Stomach (tissue), 9 donors: ENCODE results near the gene TMEM247. TPM values are rescaled to one million over a fixed set of nuclear protein-coding genes. Genes with fewer than 3 reads are reported as not detected.

Source experiments
- DNase-seq, 2 donors: peaks; one replicate each; pipeline versions ENCODE4 v3.0.0 to v3.0.0-alpha.2; 2013 to 2019
- H3K27ac ChIP-seq, 5 donors: fragments of 200-600 bp in 4 of 5; sonication (generic) in 4 of 5; one replicate each; pipeline ENCODE4 v1.5.1; 2013 to 2019; ENCODE audit warnings: mild to moderate bottlenecking in 1 of 5, moderate library complexity in 1 of 5
- H3K27me3 ChIP-seq, 3 donors: fragments of 200-600 bp; sonication (generic); one replicate each; pipeline ENCODE4 v1.5.1; 2017 to 2019; ENCODE audit warnings: mixed run types in 1 of 3
- H3K36me3 ChIP-seq, 4 donors: fragments of 200-600 bp; sonication (generic); 1 replicate in 3 of 4; 2 replicates in 1 of 4; pipeline ENCODE4 v1.5.1; 2016 to 2019
- H3K4me1 ChIP-seq, 4 donors: fragments of 200-600 bp; sonication (generic); one replicate each; pipeline ENCODE4 v1.5.1; 2016 to 2019
- H3K4me3 ChIP-seq, 4 donors: fragments of 200-600 bp; sonication (generic) in 3 of 4; one replicate each; pipeline ENCODE4 v1.5.1; 2016 to 2019; ENCODE audit warnings: mild to moderate bottlenecking in 1 of 4
- H3K9me3 ChIP-seq, 4 donors: fragments of 200-600 bp; sonication (generic); one replicate each; pipeline ENCODE4 v1.5.1; 2016 to 2019
- EP300 ChIP-seq: sonication (generic); formaldehyde crosslinking; IDR thresholded peaks from one replicate; pipeline ENCODE4 v1.6.1; 2017; ENCODE audit warnings: antibody characterized with exemption
- POLR2A ChIP-seq, 4 donors: fragments of 450-650 bp; IDR thresholded peaks; one replicate each; pipeline ENCODE4 v1.6.1; 2016; ENCODE audit warnings: antibody characterized with exemption in 4 of 4, control low read depth in 2 of 4, mild to moderate bottlenecking in 1 of 4, moderate library complexity in 1 of 4
- POLR2AphosphoS5 ChIP-seq, 3 donors: sonication (generic); formaldehyde crosslinking; IDR thresholded peaks; one replicate each; pipeline ENCODE4 v1.6.1; 2016; ENCODE audit warnings: antibody characterized with exemption in 3 of 3
- WGBS, 5 donors: extraction: QIAGEN DNeasy Blood & Tissue Kit in 3 of 5; methylation state at CpG; one replicate each; pipeline versions ENCODE4 v1.1.5 to v1.1.7; 2013 to 2018; 5-methylcytosine and 5-hydroxymethylcytosine counted together
- intact Hi-C: fragments of 100-400 bp; cut with DNase I; formaldehyde crosslinking; loops from one replicate; pipeline ENCODE4 v1.15.1; 2023; ENCODE audit warnings: low total_unique reads
- polyA plus RNA-seq, 3 donors: library from polyadenylated mRNA; stranded (reverse); fragments of 200-250 nt; gene quantifications; one replicate each; pipeline ENCODE4 v1.2.3, GENCODE V29; 2013
- total RNA-seq, 5 donors: library from RNA; depleted of rRNA; stranded (reverse); fragments of >200 nt; gene quantifications; one replicate each; pipeline versions ENCODE4 v1.1.0 to v1.2.3, GENCODE V29; 2014 to 2016
- TF ChIP-seq, protein P1 (sequence below), 7 experiments: fragments of 450-650 bp in 4 of 7; fragments of 200-600 bp in 3 of 7; sonication (generic) in 3 of 7; IDR thresholded peaks; one replicate each; pipeline ENCODE4 v1.5.1; 2016 to 2019; ENCODE audit warnings: antibody characterized with exemption in 7 of 7, control low read depth in 2 of 7, mild to moderate bottlenecking in 1 of 7
- donor health status: healthy with polysubstance abuse.
- donor health status: Bipolar disorder and iron deficiency.
- donor health status: healthy.

The TMEM247 gene
- total and polyA plus RNA-seq, 8 donors: not detected

DNA sequence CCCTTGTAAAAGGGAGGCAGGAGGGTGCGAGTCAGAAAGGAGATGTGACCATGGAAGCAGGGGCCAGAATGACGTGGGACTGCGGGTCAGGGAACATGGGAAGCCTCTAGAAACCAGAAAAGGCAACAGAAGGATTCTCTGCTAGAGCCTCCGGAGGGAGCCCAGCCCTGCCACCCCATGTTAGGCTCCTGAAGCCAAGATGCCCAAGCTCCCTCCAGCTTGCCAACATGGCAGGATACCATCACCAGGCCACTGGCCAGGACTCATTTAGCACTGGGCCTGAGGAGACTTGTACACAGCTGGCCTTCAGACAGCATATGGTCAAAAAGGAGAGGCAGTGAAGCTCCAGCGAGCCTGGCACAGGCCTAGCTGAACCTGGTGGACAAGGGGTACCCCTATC is 5.6 kb downstream of the TMEM247 start:
- Histone ChIP-seq H3K9me3 (no peaks in the 10 kb centered on the region), H3K4me1 (peaks cover 0 to 38% (median 8%) of the 10 kb centered on the region in 4 donors), H3K27ac (no peak overlapping the region), H3K36me3 (no peaks in the 10 kb centered on the region), H3K27me3 (peaks cover 0 to 11% (median 0%) of the 10 kb centered on the region in 3 donors), H3K4me3 (no peak overlapping the region)
- DNase-seq: no peak
- TF ChIP-seq EP300: no peak
- TF ChIP-seq, protein P1, sequence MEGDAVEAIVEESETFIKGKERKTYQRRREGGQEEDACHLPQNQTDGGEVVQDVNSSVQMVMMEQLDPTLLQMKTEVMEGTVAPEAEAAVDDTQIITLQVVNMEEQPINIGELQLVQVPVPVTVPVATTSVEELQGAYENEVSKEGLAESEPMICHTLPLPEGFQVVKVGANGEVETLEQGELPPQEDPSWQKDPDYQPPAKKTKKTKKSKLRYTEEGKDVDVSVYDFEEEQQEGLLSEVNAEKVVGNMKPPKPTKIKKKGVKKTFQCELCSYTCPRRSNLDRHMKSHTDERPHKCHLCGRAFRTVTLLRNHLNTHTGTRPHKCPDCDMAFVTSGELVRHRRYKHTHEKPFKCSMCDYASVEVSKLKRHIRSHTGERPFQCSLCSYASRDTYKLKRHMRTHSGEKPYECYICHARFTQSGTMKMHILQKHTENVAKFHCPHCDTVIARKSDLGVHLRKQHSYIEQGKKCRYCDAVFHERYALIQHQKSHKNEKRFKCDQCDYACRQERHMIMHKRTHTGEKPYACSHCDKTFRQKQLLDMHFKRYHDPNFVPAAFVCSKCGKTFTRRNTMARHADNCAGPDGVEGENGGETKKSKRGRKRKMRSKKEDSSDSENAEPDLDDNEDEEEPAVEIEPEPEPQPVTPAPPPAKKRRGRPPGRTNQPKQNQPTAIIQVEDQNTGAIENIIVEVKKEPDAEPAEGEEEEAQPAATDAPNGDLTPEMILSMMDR (IDR thresholded peaks at IDR 0.05): no peak
- intact Hi-C loops: no loop called here
- WGBS, 5 donors: 86 to 97% (median 96%) methylated on average over 5 of the region's 5 CpGs

DNA sequence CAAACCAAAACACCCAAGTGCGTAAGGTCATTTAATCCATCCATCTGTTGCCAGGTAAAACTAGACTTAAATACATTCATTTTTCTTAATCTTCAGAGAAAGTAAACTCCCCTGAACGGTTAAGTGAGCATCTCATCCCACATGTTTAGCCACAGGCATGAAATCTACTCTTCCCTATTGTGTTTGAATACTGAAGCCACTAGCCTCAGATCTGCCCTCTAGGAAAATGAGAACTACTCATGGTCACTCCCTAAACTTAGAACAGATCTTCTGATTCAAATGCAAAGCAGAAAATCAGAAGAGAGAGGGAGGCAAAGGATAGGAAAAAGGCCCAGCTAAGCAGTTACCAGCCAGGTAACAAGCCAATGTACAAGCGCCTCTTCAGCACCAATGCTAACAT is 7.1 kb downstream of the TMEM247 start:
- H3K9me3 ChIP-seq: no peaks in the 10 kb centered on the region
- H3K4me1 ChIP-seq: peaks cover 0 to 41% (median 14%) of the 10 kb centered on the region in 4 donors
- no peaks in the 10 kb centered on the region for H3K27me3 ChIP-seq
- TF ChIP-seq, protein P1 (IDR thresholded peaks at IDR 0.05): no peak
- no peak for TF ChIP-seq POLR2AphosphoS5 (IDR thresholded peaks at IDR 0.05)
- TF ChIP-seq EP300: no peak
- no peak for TF ChIP-seq POLR2A (IDR thresholded peaks at IDR 0.05)
- intact Hi-C loops: no loop called here
- no peaks in the 10 kb centered on the region for H3K36me3 ChIP-seq
- 70 to 88% (median 84%) methylated on average over 3 of the region's 3 CpGs for WGBS, 5 donors
- no peak for DNase-seq
- no peak overlapping the region for H3K4me3 ChIP-seq
- no peak overlapping the region for H3K27ac ChIP-seq

DNA sequence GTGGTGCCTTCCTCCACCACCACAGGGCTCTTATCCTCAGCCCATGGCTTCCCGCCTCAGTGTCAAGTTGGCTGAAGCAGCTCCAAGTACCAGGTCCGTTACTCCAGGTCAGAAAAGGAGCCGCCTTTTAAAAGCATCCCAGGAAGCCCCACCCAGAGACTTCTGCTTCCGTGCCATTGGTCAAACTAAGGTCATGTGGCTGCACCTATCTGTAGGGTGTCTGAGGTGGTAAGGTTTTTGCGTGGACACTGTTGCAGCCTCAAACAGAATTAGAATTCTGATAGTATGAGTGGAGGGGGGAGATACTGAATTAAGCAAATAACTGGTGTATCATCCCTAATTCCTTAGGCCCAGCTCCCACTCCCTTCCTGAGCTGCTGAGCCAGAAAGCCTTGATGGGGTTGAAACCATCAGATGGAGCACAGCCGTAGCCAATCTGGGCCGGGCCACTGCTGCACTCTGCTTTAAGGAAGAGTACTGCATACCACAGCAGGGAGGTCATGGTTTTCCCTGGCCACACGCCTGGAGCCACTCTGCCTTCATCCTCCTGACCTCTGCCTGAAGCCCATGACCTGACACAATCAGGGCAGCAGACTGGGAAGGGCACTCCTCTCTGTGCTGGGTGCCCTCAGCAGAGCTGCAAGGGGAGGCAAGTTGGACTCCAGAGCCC is 8.4 kb downstream of the TMEM247 start:
- intact Hi-C loops: no loop called here
- peak overlapping the region in 2 of 5 donors; percentile 25 to 53 for H3K27ac ChIP-seq
- peak in 1 of 2 donors; percentile 71 for DNase-seq

DNA sequence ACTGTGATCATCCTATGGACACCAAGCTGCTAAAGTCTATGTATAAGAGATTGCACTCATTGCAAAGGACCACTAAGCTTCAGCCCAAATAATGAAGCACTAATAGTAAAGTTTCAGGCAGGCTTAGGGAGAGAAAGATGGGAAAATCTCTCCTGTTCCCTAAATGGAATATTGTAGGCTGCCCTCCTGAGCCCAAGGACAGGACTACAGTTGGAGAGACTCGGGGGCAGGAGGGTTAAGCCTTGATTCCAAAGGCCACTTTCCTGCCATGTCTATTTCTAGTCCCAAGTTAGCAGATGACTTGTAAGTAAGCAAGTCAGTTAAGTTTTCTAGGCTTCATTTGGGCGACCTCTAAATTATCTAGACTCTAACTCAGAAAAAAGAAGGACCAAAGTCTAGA is 9.0 kb downstream of the TMEM247 start:
- intact Hi-C loops: no loop called here
- H3K4me1 ChIP-seq: peaks cover 0 to 36% (median 14%) of the 10 kb centered on the region in 4 donors
- H3K9me3 ChIP-seq: no peaks in the 10 kb centered on the region
- DNase-seq: no peak
- 71 to 81% (median 78%) methylated on average over 2 of the region's 2 CpGs for WGBS, 5 donors
- no peaks in the 10 kb centered on the region for H3K36me3 ChIP-seq
- H3K27ac ChIP-seq: peak overlapping the region in 1 of 5 donors; percentile 53
- H3K27me3 ChIP-seq: no peaks in the 10 kb centered on the region
- TF ChIP-seq EP300 (no peak), POLR2AphosphoS5 (IDR thresholded peaks at IDR 0.05) (no peak), POLR2A (IDR thresholded peaks at IDR 0.05) (no peak)
- TF ChIP-seq, protein P1 (IDR thresholded peaks at IDR 0.05): no peak
- no peak overlapping the region for H3K4me3 ChIP-seq

More for the DNA sequence above, 8.4 kb downstream of the TMEM247 start:
- WGBS, 5 donors: 61 to 75% (median 68%) methylated on average over 8 of the region's 8 CpGs
- no peaks in the 10 kb centered on the region for H3K36me3 ChIP-seq
- no peak overlapping the region for H3K4me3 ChIP-seq
- H3K9me3 ChIP-seq: no peaks in the 10 kb centered on the region
- H3K27me3 ChIP-seq: no peaks in the 10 kb centered on the region
- peaks cover 0 to 36% (median 14%) of the 10 kb centered on the region in 4 donors for H3K4me1 ChIP-seq
- TF ChIP-seq POLR2AphosphoS5 (IDR thresholded peaks at IDR 0.05) (peak in 1 of 3 donors; percentile 6), POLR2A (IDR thresholded peaks at IDR 0.05) (no peak), EP300 (no peak)
- TF ChIP-seq, protein P1 (IDR thresholded peaks at IDR 0.05): no peak
